Natural killer cell (primary cell): ENCODE data around the gene GPR152. TPM values are rescaled to one million over a fixed set of nuclear protein-coding genes. Genes with fewer than 3 reads are reported as not detected.

ENCODE experiments used
- ATAC-seq, 3 donors: fragments of 150-1000 bp in 2 of 3; fragments of 200-7000 bp in 1 of 3; cut with Tn5 transposase; 1 replicate in 1 of 3; 2 replicates in 2 of 3; pipeline ENCODE4 v1.10.0; 2021; ENCODE audit warnings: mild to moderate bottlenecking in 2 of 3, moderate library complexity in 2 of 3
- DNase-seq, 2 donors: peaks; one replicate each; pipeline versions ENCODE4 v3.0.0 to v3.0.0-alpha.2; 2013 to 2021; ENCODE audit warnings: mixed read lengths in 1 of 2
- H3K27ac ChIP-seq: one replicate; pipeline ENCODE4 v1.5.1; 2013; ENCODE audit warnings: mild to moderate bottlenecking, low read length
- H3K27me3 ChIP-seq: one replicate; pipeline ENCODE4 v1.6.1; 2013; ENCODE audit warnings: low read length; ENCODE audit not compliant: control insufficient read depth, insufficient read depth
- H3K36me3 ChIP-seq: one replicate; pipeline ENCODE4 v1.6.1; 2013; ENCODE audit warnings: low read length; ENCODE audit not compliant: control insufficient read depth, insufficient read depth
- H3K4me1 ChIP-seq: one replicate; pipeline ENCODE4 v1.6.1; 2013; ENCODE audit warnings: low read length; ENCODE audit not compliant: control insufficient read depth, insufficient read depth
- H3K4me3 ChIP-seq: one replicate; pipeline ENCODE4 v1.5.1; 2013; ENCODE audit warnings: low read length
- H3K9me3 ChIP-seq: one replicate; pipeline ENCODE4 v1.6.1; 2013; ENCODE audit warnings: low read length; ENCODE audit not compliant: control insufficient read depth, insufficient read depth
- H3K27ac Mint-ChIP-seq, 2 donors: one replicate each; pipeline ENCODE4 v1.8.0; 2022; ENCODE audit warnings: mild to moderate bottlenecking in 2 of 2, mixed read lengths in 2 of 2, moderate library complexity in 1 of 2
- H3K27me3 Mint-ChIP-seq, 2 donors: one replicate each; pipeline ENCODE4 v1.8.0; 2022; ENCODE audit warnings: low read depth in 2 of 2, mixed read lengths in 2 of 2
- H3K36me3 Mint-ChIP-seq: one replicate; pipeline ENCODE4 v1.8.0; 2022; ENCODE audit warnings: mixed read lengths
- H3K4me1 Mint-ChIP-seq, 2 donors: one replicate each; pipeline ENCODE4 v1.8.0; 2022; ENCODE audit warnings: mixed read lengths in 2 of 2
- H3K4me3 Mint-ChIP-seq: one replicate; pipeline ENCODE4 v1.8.0; 2022; ENCODE audit warnings: mild to moderate bottlenecking, moderate library complexity, mixed read lengths
- H3K9me3 Mint-ChIP-seq, 2 donors: one replicate each; pipeline ENCODE4 v1.8.0; 2022; ENCODE audit warnings: mixed read lengths in 2 of 2
- CTCF ChIP-seq: fragments of 200-600 bp; IDR thresholded peaks from one replicate; pipeline ENCODE4 v1.8.0; 2022; ENCODE audit warnings: antibody characterized with exemption
- WGBS: methylation state at CpG from one replicate; pipeline ENCODE4 v1.1.7; 2013; ENCODE audit warnings: missing lambda C conversion rate; ENCODE audit not compliant: insufficient coverage; 5-methylcytosine and 5-hydroxymethylcytosine counted together
- intact Hi-C: fragments of 100-400 bp; cut with micrococcal nuclease; formaldehyde crosslinking; loops from one replicate; pipeline ENCODE4 v1.14.2; 2022
- total RNA-seq, 4 donors: library from RNA; stranded (reverse); fragments of 120-200 nt in 1 of 4; gene quantifications; one replicate each; pipeline versions ENCODE4 v1.2.3 to v1.2.4, GENCODE V29; 2013 to 2022

GPR152 gene
- total RNA-seq, 3 donors from 2014 or later (not counting 1 experiment from before 2014, with no cell fraction given) = 0.25 TPM; not detected in 2

DNA sequence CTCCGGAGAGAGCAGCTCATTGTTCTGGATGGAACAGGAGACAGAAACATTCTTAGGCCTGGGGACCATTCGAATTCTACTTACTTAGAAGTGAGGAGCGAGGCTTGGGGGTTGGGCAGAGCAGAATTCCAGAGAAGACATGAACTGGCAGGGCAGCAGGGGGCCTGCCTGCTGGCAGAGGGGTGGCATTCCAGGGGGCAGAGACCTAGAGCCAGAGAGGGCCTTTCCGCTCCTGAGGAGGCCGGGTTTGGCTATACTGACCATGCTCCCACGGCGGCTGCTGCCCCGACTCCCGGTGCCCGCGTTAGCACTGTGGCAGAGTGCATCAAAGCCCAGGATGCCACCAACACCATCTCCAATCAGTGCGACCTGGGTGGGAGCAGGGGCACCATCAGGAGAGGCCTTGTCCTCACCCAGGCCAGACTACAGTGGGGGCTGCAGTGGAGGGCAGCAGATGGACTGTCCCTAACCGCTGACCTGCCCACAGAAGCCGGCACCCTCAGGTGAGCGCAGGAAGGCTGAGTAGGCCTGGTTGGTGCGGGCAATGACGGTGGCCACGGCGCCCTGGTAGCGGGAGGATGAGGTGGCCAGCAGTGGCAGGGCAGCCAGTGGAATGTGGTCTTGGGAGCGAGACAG, 45.2 kb upstream of the GPR152 start:
- no peaks in the 10 kb centered on the region for H3K4me1 ChIP-seq
- no peak for DNase-seq
- H3K4me1 Mint-ChIP-seq = peaks cover 11 to 12% of the 10 kb centered on the region in 2 donors
- H3K4me3 Mint-ChIP-seq = no peak overlapping the region
- intact Hi-C loops = no loop called here
- ATAC-seq = no peak
- peaks cover 83% of the 10 kb centered on the region for H3K36me3 ChIP-seq
- WGBS = 98% methylated on average over 21 of the region's 21 CpGs
- H3K27ac ChIP-seq = no peak overlapping the region
- H3K27me3 Mint-ChIP-seq = no peaks in the 10 kb centered on the region
- no peak overlapping the region for H3K27ac Mint-ChIP-seq
- peaks cover 7% of the 10 kb centered on the region for H3K36me3 Mint-ChIP-seq
- no peak overlapping the region for H3K4me3 ChIP-seq
- no peaks in the 10 kb centered on the region for H3K9me3 Mint-ChIP-seq
- H3K27me3 ChIP-seq = no peaks in the 10 kb centered on the region
- H3K9me3 ChIP-seq = no peaks in the 10 kb centered on the region
- TF ChIP-seq CTCF = no peak

- Histone ChIP-seq H3K9me3 (no peaks in the 10 kb centered on the region), H3K4me1 (no peaks in the 10 kb centered on the region), H3K27ac (no peak overlapping the region), H3K27me3 (no peaks in the 10 kb centered on the region), H3K4me3 (no peak overlapping the region), H3K36me3 (peaks cover 84% of the 10 kb centered on the region)
- 96% methylated on average over 12 of the region's 12 CpGs for WGBS
- Mint-ChIP-seq H3K9me3 (no peaks in the 10 kb centered on the region), H3K4me3 (no peak overlapping the region), H3K36me3 (peaks cover 7% of the 10 kb centered on the region), H3K27me3 (no peaks in the 10 kb centered on the region), H3K27ac (peak overlapping the region in 1 of 2 donors; percentile 49), H3K4me1 (peaks cover 6 to 8% of the 10 kb centered on the region in 2 donors)
- DNase-seq (no peak), ATAC-seq (no peak)
- intact Hi-C loops = no loop called here
- TF ChIP-seq CTCF = no peak
Observed at GRCh38 chr11:67496113-67496512, 43.6 kb upstream of the GPR152 start.

- 94% methylated on average over 13 of the region's 16 CpGs for WGBS
- H3K4me3 Mint-ChIP-seq = no peak overlapping the region
- no peak overlapping the region for H3K27ac ChIP-seq
- no peaks in the 10 kb centered on the region for H3K9me3 ChIP-seq
- peaks cover 84% of the 10 kb centered on the region for H3K36me3 ChIP-seq
- peaks cover 0 to under 1% of the 10 kb centered on the region in 2 donors for H3K4me1 Mint-ChIP-seq
- no peak overlapping the region for H3K4me3 ChIP-seq
- DNase-seq (no peak), ATAC-seq (no peak)
- no peaks in the 10 kb centered on the region for H3K4me1 ChIP-seq
- no peaks in the 10 kb centered on the region for H3K36me3 Mint-ChIP-seq
- intact Hi-C loops = no loop called here
- H3K9me3 Mint-ChIP-seq = no peaks in the 10 kb centered on the region
- H3K27me3 Mint-ChIP-seq = no peaks in the 10 kb centered on the region
- H3K27ac Mint-ChIP-seq = no peak overlapping the region
- no peak for TF ChIP-seq CTCF
- no peaks in the 10 kb centered on the region for H3K27me3 ChIP-seq
Observed at GRCh38 chr11:67495234-67496005, 42.9 kb upstream of the GPR152 start.
